ENCODE measurements around the gene MAGT1. TPM values are rescaled to one million over a fixed set of nuclear protein-coding genes. Genes with fewer than 3 reads are reported as not detected.
"Not testable (repeated sequence)": the region's sequence is repeated elsewhere in the genome, so short reads cannot be mapped to it uniquely, and the experiment has no call there.

Gene MAGT1
- total RNA-seq, 2 experiments from 2014 or later = 50.2 to 51.6 TPM

- ChIA-PET POLR2A (interaction anchor here (0.7 kb wide), 1 partner anchor 8 kb away, joined by 4 read pairs; the partner anchor contains the start of gene ATP7A), CTCF (interaction anchor here (1.9 to 2.3 kb wide), 2 partner anchors 19 to 106 kb away, joined by 6 to 12 read pairs; partner anchors contain the start of gene COX7B)
- DNase-seq (no peak), ATAC-seq (no peak)
- Mint-ChIP-seq H3K27ac (no peak overlapping the region), H3K36me3 (ENCODE audit: low read depth) (peaks cover 2% of the 10 kb centered on the region), H3K27me3 (ENCODE audit: low read depth) (no peaks in the 10 kb centered on the region), H3K9me3 (ENCODE audit: insufficient read depth) (no peaks in the 10 kb centered on the region), H3K4me3 (no peak overlapping the region), H3K4me1 (ENCODE audit: low read depth) (peaks cover 15% of the 10 kb centered on the region)
Observed at GRCh38 chrX:77918568-77918967, 23.3 kb upstream of the MAGT1 start.

GRCh38 chrX:77917294-77917933 is 22.2 kb upstream of the MAGT1 start:
- no peak for DNase-seq
- peak overlapping the region; percentile 70 for H3K27ac Mint-ChIP-seq
- no peaks in the 10 kb centered on the region for H3K27me3 Mint-ChIP-seq (ENCODE audit: low read depth)
- no peaks in the 10 kb centered on the region for H3K9me3 Mint-ChIP-seq (ENCODE audit: insufficient read depth)
- ChIA-PET POLR2A (no interaction called here), CTCF (interaction anchor here (1.3 to 2.3 kb wide), 3 partner anchors 18 to 175 kb away, joined by 4 to 12 read pairs (median 6); partner anchors contain the start of gene COX7B)
- peaks cover 2% of the 10 kb centered on the region for H3K36me3 Mint-ChIP-seq (ENCODE audit: low read depth)
- ATAC-seq = no peak
- H3K4me3 Mint-ChIP-seq = peak overlapping the region; percentile 61
- peaks cover 23% of the 10 kb centered on the region for H3K4me1 Mint-ChIP-seq (ENCODE audit: low read depth)

- Mint-ChIP-seq H3K9me3 (ENCODE audit: insufficient read depth) (no peaks in the 10 kb centered on the region), H3K4me1 (ENCODE audit: low read depth) (peaks cover 18% of the 10 kb centered on the region), H3K27ac (peak within 1 kb of the TSS; percentile 91), H3K4me3 (peak within 1 kb of the TSS; percentile 88), H3K27me3 (ENCODE audit: low read depth) (no peaks in the 10 kb centered on the region), H3K36me3 (ENCODE audit: low read depth) (peaks cover 3% of the 10 kb centered on the region)
- ATAC-seq (peak; percentile 95), DNase-seq (peak; percentile 93)
- ChIA-PET POLR2A (interaction anchor here (0.6 to 1.7 kb wide), 6 partner anchors 9 to 196 kb away, joined by 3 to 21 read pairs (median 4); partner anchors contain the start of genes COX7B and PGK1), CTCF (interaction anchor here (0.7 to 3.7 kb wide), 8 partner anchors 11 to 197 kb away, joined by 3 to 32 read pairs (median 4); partner anchors contain the start of genes COX7B and MAGT1)
Observed at GRCh38 chrX:77910108-77910840, 15.0 kb upstream of the MAGT1 start, which contains the start of gene ATP7A. Gene ATP7A, plus strand, starts transcription at chrX:77910693. Its CDS starts 60,949 bp downstream, at chrX:77971642.

- peaks cover 20% of the 10 kb centered on the region for H3K4me1 Mint-ChIP-seq (ENCODE audit: low read depth)
- POLR2A ChIA-PET = interaction anchor here (1.2 kb wide), 1 partner anchor 238 kb away, joined by 4 read pairs; the partner anchor contains the start of gene TAF9B
- no peaks in the 10 kb centered on the region for H3K9me3 Mint-ChIP-seq (ENCODE audit: insufficient read depth)
- DNase-seq (no peak), ATAC-seq (no peak)
- peak overlapping the region; percentile 88 for H3K4me3 Mint-ChIP-seq
- no peaks in the 10 kb centered on the region for H3K27me3 Mint-ChIP-seq (ENCODE audit: low read depth)
- peaks cover 31% of the 10 kb centered on the region for H3K36me3 Mint-ChIP-seq (ENCODE audit: low read depth)
- peak overlapping the region; percentile 55 for H3K27ac Mint-ChIP-seq
- CTCF ChIA-PET = interaction anchor here (1.2 to 3.7 kb wide), 3 partner anchors 9 to 201 kb away, joined by 4 to 32 read pairs (median 5); partner anchors contain the start of gene ATP7A
Observed at GRCh38 chrX:77901506-77901905, 6.3 kb upstream of the MAGT1 start.

- DNase-seq (no peak), ATAC-seq (no peak)
- Mint-ChIP-seq H3K27me3 (ENCODE audit: low read depth) (no peaks in the 10 kb centered on the region), H3K4me3 (peak overlapping the region; percentile 88), H3K27ac (peak overlapping the region; percentile 71), H3K4me1 (ENCODE audit: low read depth) (peaks cover 21% of the 10 kb centered on the region), H3K9me3 (ENCODE audit: insufficient read depth) (no peaks in the 10 kb centered on the region), H3K36me3 (ENCODE audit: low read depth) (peaks cover 32% of the 10 kb centered on the region)
- CTCF ChIA-PET = interaction anchor here (1.2 to 3.7 kb wide), 3 partner anchors 9 to 202 kb away, joined by 4 to 32 read pairs (median 5); partner anchors contain the start of gene ATP7A
- POLR2A ChIA-PET = interaction anchor here (1.2 to 2.1 kb wide), 2 partner anchors 10 to 238 kb away, joined by 4 to 21 read pairs; partner anchors contain the start of genes ATP7A and TAF9B
Observed at GRCh38 chrX:77900688-77901087, 5.5 kb upstream of the MAGT1 start.

- peaks cover 28% of the 10 kb centered on the region for H3K36me3 Mint-ChIP-seq (ENCODE audit: low read depth)
- ATAC-seq (peak; percentile 67), DNase-seq (peak; percentile 82)
- H3K9me3 Mint-ChIP-seq (ENCODE audit: insufficient read depth) = no peaks in the 10 kb centered on the region
- peak within 1 kb of the TSS; percentile 88 for H3K4me3 Mint-ChIP-seq
- H3K4me1 Mint-ChIP-seq (ENCODE audit: low read depth) = peaks cover 23% of the 10 kb centered on the region
- peak within 1 kb of the TSS; percentile 96 for H3K27ac Mint-ChIP-seq
- no peaks in the 10 kb centered on the region for H3K27me3 Mint-ChIP-seq (ENCODE audit: low read depth)
- CTCF ChIA-PET = interaction anchor here (0.8 to 3.7 kb wide), 16 partner anchors 11 to 1048 kb away, joined by 3 to 32 read pairs (median 4); partner anchors contain the start of genes ATP7A, ATRX and FGF16
- POLR2A ChIA-PET = interaction anchor here (0.7 to 2.1 kb wide), 10 partner anchors 8 to 207 kb away, joined by 3 to 21 read pairs (median 4); partner anchors contain the start of gene ATP7A
Observed at GRCh38 chrX:77899081-77899828, 4.0 kb upstream of the MAGT1 start, which contains the start of gene COX7B. Gene COX7B, plus strand, starts transcription at chrX:77899468. Its CDS starts 86 bp downstream, at chrX:77899554.

- no peaks in the 10 kb centered on the region for H3K9me3 Mint-ChIP-seq (ENCODE audit: insufficient read depth)
- ChIA-PET POLR2A (interaction anchor here (0.9 kb wide), 1 partner anchor 15 kb away, joined by 3 read pairs; no protein-coding TSS in a partner anchor), CTCF (no interaction called here)
Observed at GRCh38 chrX:77893713-77894112, 1.5 kb downstream of the MAGT1 start.

GRCh38 chrX:77892887-77893286 is 2.3 kb downstream of the MAGT1 start:
- Mint-ChIP-seq H3K9me3 (ENCODE audit: insufficient read depth) (no peaks in the 10 kb centered on the region), H3K27me3 (ENCODE audit: low read depth) (no peaks in the 10 kb centered on the region), H3K27ac (no peak overlapping the region), H3K36me3 (ENCODE audit: low read depth) (peaks cover 18% of the 10 kb centered on the region), H3K4me1 (ENCODE audit: low read depth) (peaks cover 23% of the 10 kb centered on the region), H3K4me3 (no peak overlapping the region)
- DNase-seq = no peak
- ATAC-seq = no peak
- ChIA-PET CTCF (no interaction called here), POLR2A (no interaction called here)

More at GRCh38 chrX:77893713-77894112, 1.5 kb downstream of the MAGT1 start:
- Mint-ChIP-seq H3K27ac (no peak overlapping the region), H3K36me3 (ENCODE audit: low read depth) (peaks cover 16% of the 10 kb centered on the region), H3K4me1 (ENCODE audit: low read depth) (peaks cover 23% of the 10 kb centered on the region), H3K4me3 (peak overlapping the region; percentile 86), H3K27me3 (ENCODE audit: low read depth) (no peaks in the 10 kb centered on the region)
- ATAC-seq (no peak), DNase-seq (no peak)

- H3K27me3 Mint-ChIP-seq (ENCODE audit: low read depth); CTCF ChIA-PET; DNase-seq; H3K27ac Mint-ChIP-seq; POLR2A ChIA-PET; ATAC-seq; H3K9me3 Mint-ChIP-seq (ENCODE audit: insufficient read depth); H3K4me3 Mint-ChIP-seq; H3K4me1 Mint-ChIP-seq (ENCODE audit: low read depth): not testable (repeated sequence)
- H3K36me3 Mint-ChIP-seq (ENCODE audit: low read depth) = peaks cover 21% of the 10 kb centered on the region
Observed at GRCh38 chrX:77881418-77881817, 13.8 kb downstream of the MAGT1 start.

GRCh38 chrX:77875372-77875771 is 19.9 kb downstream of the MAGT1 start:
- peaks cover 26% of the 10 kb centered on the region for H3K36me3 Mint-ChIP-seq (ENCODE audit: low read depth)
- no peaks in the 10 kb centered on the region for H3K27me3 Mint-ChIP-seq (ENCODE audit: low read depth)
- CTCF ChIA-PET = no interaction called here
- no peaks in the 10 kb centered on the region for H3K9me3 Mint-ChIP-seq (ENCODE audit: insufficient read depth)
- ATAC-seq (no peak), DNase-seq (no peak)
- POLR2A ChIA-PET = no interaction called here
- no peak overlapping the region for H3K4me3 Mint-ChIP-seq
- H3K4me1 Mint-ChIP-seq (ENCODE audit: low read depth) = peaks cover 3% of the 10 kb centered on the region
- no peak overlapping the region for H3K27ac Mint-ChIP-seq

GRCh38 chrX:77831544-77831943 is 63.7 kb downstream of the MAGT1 start:
- DNase-seq; H3K9me3 Mint-ChIP-seq (ENCODE audit: insufficient read depth); H3K4me3 Mint-ChIP-seq; POLR2A ChIA-PET; H3K27ac Mint-ChIP-seq; H3K4me1 Mint-ChIP-seq (ENCODE audit: low read depth); H3K27me3 Mint-ChIP-seq (ENCODE audit: low read depth); CTCF ChIA-PET; ATAC-seq: not testable (repeated sequence)
- peaks cover 34% of the 10 kb centered on the region for H3K36me3 Mint-ChIP-seq (ENCODE audit: low read depth)

Data from activated CD8-positive, alpha-beta T cell treated with anti-CD3 and anti-CD28 coated beads, Interleukin-2, amount 10 ng/mL, durations not matched to agents 7 days and 5 days (primary cell).